ENCODE data around the gene ROR2. TPM values are rescaled to one million over a fixed set of nuclear protein-coding genes. Genes with fewer than 3 reads are reported as not detected.

ROR2 gene
- total and polyA plus RNA-seq, 2 of the 8 experiments (the other 6 are each of a cell fraction or from before 2014, with no cell fraction given) = 2.7 to 4.3 TPM

GRCh38 chr9:91661451-91661850, 288.6 kb downstream of the ROR2 start:
- H3K27me3 ChIP-seq (replicated peaks in 1 of 4; ENCODE audit: control insufficient read depth in 3 of 4, extremely low read depth in 1 of 4, insufficient read depth in 3 of 4, low read length in 3 of 4) = no peaks in the 10 kb centered on the region
- no peak overlapping the region for H2AK5ac ChIP-seq (ENCODE audit: low read depth, low read length)
- no peak overlapping the region for H4K91ac ChIP-seq (replicated peaks; ENCODE audit: insufficient read length, low read length)
- no peaks in the 10 kb centered on the region for H3K9me3 ChIP-seq (ENCODE audit: insufficient read depth in 2 of 2, low read depth in 1 of 2, low read length in 1 of 2)
- H4K8ac ChIP-seq (ENCODE audit: extremely low read depth, insufficient read depth, low read length) = no peak overlapping the region
- 98% methylated on average over 3 of the region's 3 CpGs; no CpG with 5 or more reads in 1 of the 2 experiments for WGBS, 2 experiments (ENCODE audit: extremely low coverage in 1 of 2, insufficient coverage in 1 of 2, insufficient read length in 1 of 2, insufficient replicate concordance in 2 of 2, low coverage in 1 of 2, low lambda C conversion rate in 2 of 2, missing lambda C conversion rate in 1 of 2)
- H4K20me1 ChIP-seq (replicated peaks in 1 of 2; ENCODE audit: control insufficient read depth in 1 of 2, insufficient read depth in 2 of 2, low read length in 2 of 2) = no peaks in the 10 kb centered on the region
- H3K23ac ChIP-seq (ENCODE audit: insufficient read length) = no peak overlapping the region
- no peak overlapping the region for H2BK15ac ChIP-seq (ENCODE audit: low read length)
- H3K56ac ChIP-seq (replicated peaks; ENCODE audit: insufficient read length, low read depth, low read length) = no peak overlapping the region
- no peak overlapping the region for H3K27ac ChIP-seq (ENCODE audit: low read depth, low read length)
- H2BK120ac ChIP-seq (replicated peaks; ENCODE audit: low read depth, low read length) = no peak overlapping the region
- FAIRE-seq (no peak), DNase-seq (ENCODE audit: low read depth in 1 of 2, low spot score in 2 of 2) (no peak)
- H2BK12ac ChIP-seq (ENCODE audit: low read depth, low read length) = no peak overlapping the region
- no peak overlapping the region for H3K18ac ChIP-seq (ENCODE audit: extremely low read depth, low read length)
- peaks cover 0 to 9% (median 2%) of the 10 kb centered on the region in 4 experiments; a peak in 3 of 7 replicates for H3K4me1 ChIP-seq (replicated peaks in 1 of 4; ENCODE audit: control insufficient read depth in 3 of 4, insufficient read depth in 4 of 4, low read length in 3 of 4)
- H4K5ac ChIP-seq (ENCODE audit: insufficient read length, low read depth, low read length) = no peak overlapping the region
- CTCF ChIA-PET (ENCODE audit: partially characterized antibody) = interaction anchor here (0.9 to 5.1 kb wide), 6 partner anchors 9 to 167 kb away, joined by 3 to 43 read pairs (median 8); no protein-coding TSS in a partner anchor
- H3K4me3 ChIP-seq (ENCODE audit: extremely low read depth in 1 of 4, insufficient read depth in 2 of 4, low read depth in 3 of 4, low read length in 4 of 4) = no peak overlapping the region
- no peaks in the 10 kb centered on the region for H3K79me2 ChIP-seq (ENCODE audit: control insufficient read depth in 1 of 2, insufficient read depth in 2 of 2, low read length in 2 of 2)
- no peak overlapping the region for H2AFZ ChIP-seq (ENCODE audit: low read length)
- H3K79me1 ChIP-seq (ENCODE audit: low read depth, low read length) = no peaks in the 10 kb centered on the region
- H3K36me3 ChIP-seq (ENCODE audit: control insufficient read depth in 2 of 4, insufficient read depth in 4 of 4, low read length in 3 of 4) = no peaks in the 10 kb centered on the region
- H2BK20ac ChIP-seq (ENCODE audit: low read length) = no peak overlapping the region
- no peak overlapping the region for H3K9ac ChIP-seq (replicated peaks in 1 of 4; ENCODE audit: extremely low read depth in 1 of 4, low read depth in 3 of 4, low read length in 3 of 4)
- H3K14ac ChIP-seq (ENCODE audit: insufficient read length) = no peak overlapping the region
- no peak overlapping the region for H2BK5ac ChIP-seq (ENCODE audit: low read depth, low read length)
- H3K4ac ChIP-seq (replicated peaks; ENCODE audit: insufficient read length, low read depth, low read length) = no peak overlapping the region
- H3K4me2 ChIP-seq (ENCODE audit: insufficient read depth in 1 of 2, low read depth in 2 of 2, low read length in 2 of 2) = no peak overlapping the region
- H3K23me2 ChIP-seq (ENCODE audit: low read depth, low read length) = no peaks in the 10 kb centered on the region
- POLR2A ChIA-PET (ENCODE audit: partially characterized antibody) = no interaction called here
- TF ChIP-seq GTF2F1 (IDR thresholded peaks at IDR 0.05; ENCODE audit: borderline replicate concordance, low read depth, low read length) (no peak), TAF1 (IDR thresholded peaks at IDR 0.05; ENCODE audit: low read depth, low read length) (no peak), TCF12 (IDR thresholded peaks at IDR 0.05; ENCODE audit: low read depth, low read length) (no peak), BACH1 (IDR thresholded peaks at IDR 0.05; ENCODE audit: low read length) (no peak), GABPA (IDR thresholded peaks at IDR 0.05; ENCODE audit: borderline replicate concordance, insufficient read depth, low read length) (no peak), USF2 (IDR thresholded peaks at IDR 0.05; ENCODE audit: low read length) (no peak), CBX8 (IDR thresholded peaks at IDR 0.05; ENCODE audit: borderline replicate concordance, low read depth, low read length) (no peak), SP1 (IDR thresholded peaks at IDR 0.05; ENCODE audit: low read depth, low read length) (no peak), CTCF (IDR thresholded peaks at IDR 0.05; ENCODE audit: control extremely low read depth in 1 of 3, insufficient read depth in 1 of 3, low read depth in 1 of 3, low read length in 3 of 3) (no peak), RBBP5 (IDR thresholded peaks at IDR 0.05; ENCODE audit: borderline replicate concordance, low read depth, low read length) (no peak), POLR2AphosphoS5 (IDR thresholded peaks at IDR 0.05; ENCODE audit: low read depth, low read length) (no peak)

Data from H1 (cell line).